A549 treated with RU486 at 1 μM for 4 hours (cell line): ENCODE results near the gene EXTL2. TPM values are rescaled to one million over a fixed set of nuclear protein-coding genes. Genes with fewer than 3 reads are reported as not detected.

Source experiments
- total RNA-seq: library from RNA; stranded (reverse); fragments of 200-300 nt; extraction: Qiagen RNA extraction; gene quantifications from 5 replicates; pipeline ENCODE4 v1.2.3, GENCODE V29; 2022; ENCODE audit warnings: low read depth

EXTL2 gene
- 5.1 to 9.4 TPM (median 7.6 TPM) in 5 replicates for total RNA-seq

GRCh38 chr1:100894603-100895539 is at the start of gene EXTL2:
Gene EXTL2, minus strand, starts transcription at chr1:100894842. Its CDS starts 6,085 bp downstream, at chr1:100888757.

GRCh38 chr1:100895540-100896480 is 1.2 kb upstream of the EXTL2 start, which contains the start of gene SLC30A7:
Gene SLC30A7, plus strand, starts transcription at chr1:100896090. Its CDS starts 173 bp downstream, at chr1:100896263.

Other genes with a start within 250 kb of the EXTL2 start
- gene VCAM1, start 175.1 kb downstream of the EXTL2 start, total RNA-seq, result 0.05 TPM in 2 of 5 replicates, not detected in the others
- 5.8 to 10.6 TPM (median 9.9 TPM) in 5 replicates for gene SLC30A7, start 1.2 kb upstream of the EXTL2 start, total RNA-seq
- gene DPH5, start 130.9 kb upstream of the EXTL2 start, total RNA-seq, result 27.5 to 32.2 TPM (median 29.4 TPM) in 5 replicates